OCI-LY1 (cell line): ENCODE results near the gene NR0B1.
A peak's percentile ranks its signal among the peaks of the same experiment; 100 is the strongest.

Experiments used
- H2AFZ ChIP-seq: fragments of 200-600 bp; sonication (generic), shearing (Covaris generic); 2 replicates; pipeline ENCODE4 v1.6.0; 2014; ENCODE audit warnings: antibody characterized with exemption, mild to moderate bottlenecking, low read length
- H3F3A ChIP-seq: fragments of 200-600 bp; sonication (generic), shearing (Covaris generic); 2 replicates; pipeline ENCODE4 v1.6.0; 2014; ENCODE audit warnings: mild to moderate bottlenecking, antibody characterized with exemption, low read length, moderate library complexity; ENCODE audit not compliant: insufficient read depth
- H3K27ac ChIP-seq: fragments of 200-600 bp; sonication (generic); 2 replicates; pipeline ENCODE4 v1.5.1; 2014; ENCODE audit warnings: low read length, mixed run types, mild to moderate bottlenecking, low read depth; ENCODE audit not compliant: poor library complexity, severe bottlenecking
- H3K27me3 ChIP-seq: fragments of 200-600 bp; sonication (generic); 2 replicates; pipeline ENCODE4 v1.6.0; 2014; ENCODE audit warnings: antibody characterized with exemption, mild to moderate bottlenecking, low read length, moderate library complexity; ENCODE audit not compliant: insufficient read depth
- H3K36me3 ChIP-seq: fragments of 200-600 bp; sonication (generic); 2 replicates; pipeline ENCODE4 v1.6.1; 2014; ENCODE audit warnings: mild to moderate bottlenecking, antibody characterized with exemption, low read length, moderate library complexity, mixed read lengths; ENCODE audit not compliant: insufficient read depth
- H3K4me1 ChIP-seq: fragments of 200-600 bp; sonication (generic); 2 replicates; pipeline ENCODE4 v1.5.1; 2014; ENCODE audit warnings: mild to moderate bottlenecking, low read length, moderate library complexity; ENCODE audit not compliant: insufficient read depth, severe bottlenecking
- H3K4me2 ChIP-seq: fragments of 200-600 bp; sonication (generic), shearing (Covaris generic); 2 replicates; pipeline ENCODE4 v1.6.1; 2014; ENCODE audit warnings: low read length
- H3K4me3 ChIP-seq: fragments of 200-600 bp; sonication (generic); 2 replicates; pipeline ENCODE4 v1.5.1; 2014; ENCODE audit warnings: low read length, low read depth, mild to moderate bottlenecking, mixed read lengths; ENCODE audit not compliant: poor library complexity, severe bottlenecking
- H3K79me2 ChIP-seq: fragments of 200-600 bp; shearing (Covaris generic); 2 replicates; pipeline ENCODE4 v1.6.1; 2016; ENCODE audit warnings: mixed run types, low read length, mixed read lengths; ENCODE audit not compliant: insufficient read depth
- H3K9ac ChIP-seq: fragments of 200-600 bp; sonication (generic), shearing (Covaris generic); 2 replicates; pipeline ENCODE4 v1.6.1; 2014; ENCODE audit warnings: mild to moderate bottlenecking, low read length, mixed read lengths
- H3K9me2 ChIP-seq: fragments of 200-600 bp; sonication (generic), shearing (Covaris generic); 2 replicates; pipeline ENCODE4 v1.6.1; 2014; ENCODE audit warnings: low read depth, mild to moderate bottlenecking, low read length, mixed read lengths
- H3K9me3 ChIP-seq: fragments of 200-600 bp; shearing (Covaris generic); 2 replicates; pipeline ENCODE4 v1.6.1; 2014; ENCODE audit warnings: low read length, mixed read lengths
- H4K20me1 ChIP-seq: fragments of 200-600 bp; sonication (generic), shearing (Covaris generic); 2 replicates; pipeline ENCODE4 v1.6.0; 2016; ENCODE audit warnings: mild to moderate bottlenecking, low read length; ENCODE audit not compliant: insufficient read depth
- EZH2 ChIP-seq: fragments of 200-600 bp; sonication (generic), shearing (Covaris generic); IDR thresholded peaks from 2 replicates; pipeline ENCODE4 v1.8.0; 2017; ENCODE audit warnings: borderline replicate concordance, mixed run types, mild to moderate bottlenecking, antibody characterized with exemption, low read length, moderate library complexity, mixed read lengths
- TF ChIP-seq, protein P1 (sequence below): fragments of 200-600 bp; sonication (generic), shearing (Covaris generic); IDR thresholded peaks from 2 replicates; pipeline ENCODE4 v1.5.1; 2017; ENCODE audit warnings: mild to moderate bottlenecking, antibody characterized with exemption, low read length, moderate library complexity, mixed read lengths

The NR0B1 gene

GRCh38 chrX:30309139-30309571, at the start of gene NR0B1:
NR0B1 (minus strand) TSS chrX:30309390; CDS start chrX:30309363, 27 bp downstream.
- no peaks in the 10 kb centered on the region for H3K4me1 ChIP-seq
- H3K27me3 ChIP-seq, result no peaks in the 10 kb centered on the region
- no peaks in the 10 kb centered on the region for H3K9me3 ChIP-seq
- no peak within 1 kb of the TSS for H2AFZ ChIP-seq
- no peaks in the 10 kb centered on the region for H4K20me1 ChIP-seq
- no peaks in the 10 kb centered on the region for H3K79me2 ChIP-seq
- no peak within 1 kb of the TSS for H3K4me3 ChIP-seq
- H3F3A ChIP-seq, result no peaks in the 10 kb centered on the region
- TF ChIP-seq, protein P1, sequence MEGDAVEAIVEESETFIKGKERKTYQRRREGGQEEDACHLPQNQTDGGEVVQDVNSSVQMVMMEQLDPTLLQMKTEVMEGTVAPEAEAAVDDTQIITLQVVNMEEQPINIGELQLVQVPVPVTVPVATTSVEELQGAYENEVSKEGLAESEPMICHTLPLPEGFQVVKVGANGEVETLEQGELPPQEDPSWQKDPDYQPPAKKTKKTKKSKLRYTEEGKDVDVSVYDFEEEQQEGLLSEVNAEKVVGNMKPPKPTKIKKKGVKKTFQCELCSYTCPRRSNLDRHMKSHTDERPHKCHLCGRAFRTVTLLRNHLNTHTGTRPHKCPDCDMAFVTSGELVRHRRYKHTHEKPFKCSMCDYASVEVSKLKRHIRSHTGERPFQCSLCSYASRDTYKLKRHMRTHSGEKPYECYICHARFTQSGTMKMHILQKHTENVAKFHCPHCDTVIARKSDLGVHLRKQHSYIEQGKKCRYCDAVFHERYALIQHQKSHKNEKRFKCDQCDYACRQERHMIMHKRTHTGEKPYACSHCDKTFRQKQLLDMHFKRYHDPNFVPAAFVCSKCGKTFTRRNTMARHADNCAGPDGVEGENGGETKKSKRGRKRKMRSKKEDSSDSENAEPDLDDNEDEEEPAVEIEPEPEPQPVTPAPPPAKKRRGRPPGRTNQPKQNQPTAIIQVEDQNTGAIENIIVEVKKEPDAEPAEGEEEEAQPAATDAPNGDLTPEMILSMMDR, result no peak
- no peak for TF ChIP-seq EZH2
- H3K9me2 ChIP-seq, result no peaks in the 10 kb centered on the region
- no peak within 1 kb of the TSS for H3K9ac ChIP-seq
- no peak within 1 kb of the TSS for H3K27ac ChIP-seq
- H3K4me2 ChIP-seq, result no peak within 1 kb of the TSS
- no peaks in the 10 kb centered on the region for H3K36me3 ChIP-seq

DNA sequence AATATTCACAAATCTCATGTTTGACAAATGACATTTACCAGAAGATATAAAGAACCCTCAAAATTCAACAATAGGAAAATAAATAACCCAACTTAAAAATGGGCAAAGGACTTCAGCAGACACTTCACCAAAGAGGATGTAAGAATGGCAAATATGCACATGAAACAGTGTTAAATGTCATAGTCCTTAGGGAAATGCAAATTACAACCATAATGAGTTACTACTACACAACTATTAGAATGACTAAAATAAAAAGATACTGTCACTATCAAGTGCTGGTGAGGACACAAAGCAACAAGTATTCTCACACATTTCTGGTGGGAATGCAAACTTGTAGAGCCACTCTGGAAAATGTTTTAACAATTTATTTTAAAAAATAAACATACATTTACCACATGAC, 40.8 kb upstream of the NR0B1 start:
- Histone ChIP-seq H3K4me1 (no peaks in the 10 kb centered on the region), H3K36me3 (no peaks in the 10 kb centered on the region), H3K27ac (no peak overlapping the region), H3K79me2 (no peaks in the 10 kb centered on the region), H3K9me3 (no peaks in the 10 kb centered on the region), H3K9me2 (no peaks in the 10 kb centered on the region), H2AFZ (no peak overlapping the region), H3F3A (no peaks in the 10 kb centered on the region), H4K20me1 (no peaks in the 10 kb centered on the region), H3K27me3 (no peaks in the 10 kb centered on the region), H3K4me3 (no peak overlapping the region), H3K4me2 (no peak overlapping the region), H3K9ac (no peak overlapping the region)
- TF ChIP-seq, protein P1, result no peak
- no peak for TF ChIP-seq EZH2

GRCh38 chrX:30343206-30343605, 34.0 kb upstream of the NR0B1 start:
- Histone ChIP-seq H2AFZ (no peak overlapping the region), H3K9me2 (no peaks in the 10 kb centered on the region), H3K27me3 (no peaks in the 10 kb centered on the region), H3K27ac (no peak overlapping the region), H3K4me3 (no peak overlapping the region), H3K4me2 (no peak overlapping the region), H3K79me2 (no peaks in the 10 kb centered on the region), H3K9ac (no peak overlapping the region), H3K9me3 (no peaks in the 10 kb centered on the region), H3K4me1 (no peaks in the 10 kb centered on the region), H4K20me1 (no peaks in the 10 kb centered on the region), H3K36me3 (no peaks in the 10 kb centered on the region), H3F3A (no peaks in the 10 kb centered on the region)
- no peak for TF ChIP-seq EZH2
- TF ChIP-seq, protein P1, result peak; percentile 5; the same call in 1 of the 2 replicates
